ENCODE measurements around the gene GCNT2. TPM values are rescaled to one million over a fixed set of nuclear protein-coding genes. Genes with fewer than 3 reads are reported as not detected.
A peak's percentile ranks its signal among the peaks of the same experiment; 100 is the strongest.

Gene GCNT2
- total RNA-seq, 6 donors from 2014 or later, result 18.7 to 97.4 (median 44.5) TPM

DNA sequence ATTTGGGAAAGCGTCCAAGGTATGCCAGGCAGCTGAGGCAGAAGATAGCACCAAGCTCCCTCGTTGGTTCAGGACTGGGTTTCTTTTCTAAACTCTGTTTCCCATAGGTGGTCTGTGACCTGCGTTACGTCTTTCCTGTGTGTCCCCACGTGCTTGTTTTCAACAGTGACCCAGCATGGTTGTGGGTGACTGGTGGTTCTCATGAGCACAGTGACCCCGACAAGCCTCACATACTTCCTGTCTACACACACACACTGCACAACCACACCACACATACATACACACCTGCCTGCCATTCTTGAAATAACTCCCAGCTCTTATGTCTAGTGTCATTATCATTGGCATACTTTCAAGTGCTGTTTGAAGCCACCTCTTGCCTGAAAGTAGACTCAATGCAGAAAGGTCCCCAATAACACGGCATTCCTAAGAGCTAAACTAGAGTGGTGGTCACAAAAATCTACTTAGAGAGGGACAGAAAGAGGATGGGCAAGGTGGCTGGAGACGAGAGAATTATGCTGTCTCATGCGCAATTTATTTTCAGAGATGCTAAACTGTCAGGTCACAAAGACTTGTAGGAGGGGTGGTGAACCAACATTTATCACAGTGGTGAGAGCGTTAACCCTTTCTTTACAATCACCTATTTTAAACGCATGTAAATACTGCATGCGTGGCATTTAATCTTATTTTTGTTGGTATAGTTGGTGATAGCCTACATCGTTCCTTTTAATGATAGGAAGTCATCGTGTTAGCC is 66.7 kb downstream of the GCNT2 start:
- H3K4me3 ChIP-seq, result no peak overlapping the region
- DNase-seq (no peak), ATAC-seq (ENCODE audit: low FRiP score in 2 of 2) (peak in 1 of 2 donors; percentile 41)
- peaks cover 0 to 14% (median 3%) of the 10 kb centered on the region in 4 donors for H3K4me1 ChIP-seq
- H3K27ac ChIP-seq, result no peak overlapping the region
- 43 to 49% methylated on average over 14 of the region's 14 CpGs for WGBS, 2 donors
- no peaks in the 10 kb centered on the region for H3K27me3 ChIP-seq
- no peaks in the 10 kb centered on the region for H3K36me3 ChIP-seq
- TF ChIP-seq, protein P1, sequence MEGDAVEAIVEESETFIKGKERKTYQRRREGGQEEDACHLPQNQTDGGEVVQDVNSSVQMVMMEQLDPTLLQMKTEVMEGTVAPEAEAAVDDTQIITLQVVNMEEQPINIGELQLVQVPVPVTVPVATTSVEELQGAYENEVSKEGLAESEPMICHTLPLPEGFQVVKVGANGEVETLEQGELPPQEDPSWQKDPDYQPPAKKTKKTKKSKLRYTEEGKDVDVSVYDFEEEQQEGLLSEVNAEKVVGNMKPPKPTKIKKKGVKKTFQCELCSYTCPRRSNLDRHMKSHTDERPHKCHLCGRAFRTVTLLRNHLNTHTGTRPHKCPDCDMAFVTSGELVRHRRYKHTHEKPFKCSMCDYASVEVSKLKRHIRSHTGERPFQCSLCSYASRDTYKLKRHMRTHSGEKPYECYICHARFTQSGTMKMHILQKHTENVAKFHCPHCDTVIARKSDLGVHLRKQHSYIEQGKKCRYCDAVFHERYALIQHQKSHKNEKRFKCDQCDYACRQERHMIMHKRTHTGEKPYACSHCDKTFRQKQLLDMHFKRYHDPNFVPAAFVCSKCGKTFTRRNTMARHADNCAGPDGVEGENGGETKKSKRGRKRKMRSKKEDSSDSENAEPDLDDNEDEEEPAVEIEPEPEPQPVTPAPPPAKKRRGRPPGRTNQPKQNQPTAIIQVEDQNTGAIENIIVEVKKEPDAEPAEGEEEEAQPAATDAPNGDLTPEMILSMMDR (IDR thresholded peaks at IDR 0.05), result no peak
- TF ChIP-seq POLR2AphosphoS5 (IDR thresholded peaks at IDR 0.05) (no peak), EP300 (IDR thresholded peaks at IDR 0.05) (no peak), POLR2A (IDR thresholded peaks at IDR 0.05) (no peak)
- no peaks in the 10 kb centered on the region for H3K9me3 ChIP-seq

- no peaks in the 10 kb centered on the region for H3K9me3 ChIP-seq
- TF ChIP-seq, protein P1 (IDR thresholded peaks at IDR 0.05), result no peak
- TF ChIP-seq POLR2A (IDR thresholded peaks at IDR 0.05) (no peak), POLR2AphosphoS5 (IDR thresholded peaks at IDR 0.05) (no peak), EP300 (IDR thresholded peaks at IDR 0.05) (no peak)
- WGBS, 2 donors, result 74 to 89% methylated on average over 7 of the region's 7 CpGs
- peaks cover 0 to 6% (median 0%) of the 10 kb centered on the region in 4 donors for H3K4me1 ChIP-seq
- ATAC-seq (ENCODE audit: low FRiP score in 2 of 2) (no peak), DNase-seq (no peak)
- H3K4me3 ChIP-seq, result no peak overlapping the region
- H3K27ac ChIP-seq, result no peak overlapping the region
- H3K36me3 ChIP-seq, result no peaks in the 10 kb centered on the region
- H3K27me3 ChIP-seq, result no peaks in the 10 kb centered on the region
Observed at GRCh38 chr6:10588562-10589428, 67.6 kb downstream of the GCNT2 start.

DNA sequence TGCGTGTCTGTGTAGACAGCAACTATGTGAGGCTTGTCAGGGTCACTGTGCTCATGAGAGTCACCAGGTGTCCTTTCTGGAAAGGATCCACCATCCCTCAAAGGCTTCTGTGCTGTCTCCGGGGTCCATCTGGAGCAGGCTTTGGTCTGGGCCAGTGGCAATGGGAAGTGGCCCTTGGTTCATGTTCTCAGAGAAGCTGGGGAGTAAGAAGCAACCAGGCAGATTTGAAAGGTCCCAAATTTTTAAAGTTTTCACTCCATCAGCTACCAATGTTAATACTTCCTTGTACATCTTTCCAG is 68.2 kb downstream of the GCNT2 start:
- DNase-seq (no peak), ATAC-seq (ENCODE audit: low FRiP score in 2 of 2) (no peak)
- H3K27ac ChIP-seq, result no peak overlapping the region
- no peaks in the 10 kb centered on the region for H3K36me3 ChIP-seq
- peaks cover 0 to 6% (median 0%) of the 10 kb centered on the region in 4 donors for H3K4me1 ChIP-seq
- TF ChIP-seq POLR2AphosphoS5 (IDR thresholded peaks at IDR 0.05) (no peak), POLR2A (IDR thresholded peaks at IDR 0.05) (no peak), EP300 (IDR thresholded peaks at IDR 0.05) (no peak)
- TF ChIP-seq, protein P1 (IDR thresholded peaks at IDR 0.05), result no peak
- H3K27me3 ChIP-seq, result no peaks in the 10 kb centered on the region
- H3K9me3 ChIP-seq, result no peaks in the 10 kb centered on the region
- whole genome bisulfite sequencing, 2 donors, result 87 to 89% methylated on average over 2 of the region's 2 CpGs
- no peak overlapping the region for H3K4me3 ChIP-seq

- H3K27ac ChIP-seq, result no peak overlapping the region
- no peak for DNase-seq
- 95 to 99% methylated on average over 3 of the region's 3 CpGs for WGBS, 2 donors
- H3K36me3 ChIP-seq, result no peaks in the 10 kb centered on the region
- no peak overlapping the region for H3K4me3 ChIP-seq
- H3K9me3 ChIP-seq, result no peaks in the 10 kb centered on the region
- H3K27me3 ChIP-seq, result no peaks in the 10 kb centered on the region
- peaks cover 0 to 6% (median 0%) of the 10 kb centered on the region in 4 donors for H3K4me1 ChIP-seq
- TF ChIP-seq EP300 (IDR thresholded peaks at IDR 0.05), result no peak
- no peak for TF ChIP-seq POLR2A (IDR thresholded peaks at IDR 0.05)
- TF ChIP-seq, protein P1 (IDR thresholded peaks at IDR 0.05), result no peak
- TF ChIP-seq POLR2AphosphoS5 (IDR thresholded peaks at IDR 0.05), result no peak
- no peak for ATAC-seq (ENCODE audit: low FRiP score in 2 of 2)
Observed at GRCh38 chr6:10589983-10590382, 68.8 kb downstream of the GCNT2 start.

Data from upper lobe of left lung (tissue), 6 donors.